NCI-H446 (cell line): ENCODE measurements around the gene ERVW-1.
A peak's percentile ranks its signal among the peaks of the same experiment; 100 is the strongest.
"Not testable (repeated sequence)": the region's sequence is repeated elsewhere in the genome, so short reads cannot be mapped to it uniquely, and the experiment has no call there.

Source experiments
- DNase-seq, 2 experiments: peaks; one replicate each; lab custom pipeline; 2025; lab: John Stamatoyannopoulos, UW

The ERVW-1 gene

DNA sequence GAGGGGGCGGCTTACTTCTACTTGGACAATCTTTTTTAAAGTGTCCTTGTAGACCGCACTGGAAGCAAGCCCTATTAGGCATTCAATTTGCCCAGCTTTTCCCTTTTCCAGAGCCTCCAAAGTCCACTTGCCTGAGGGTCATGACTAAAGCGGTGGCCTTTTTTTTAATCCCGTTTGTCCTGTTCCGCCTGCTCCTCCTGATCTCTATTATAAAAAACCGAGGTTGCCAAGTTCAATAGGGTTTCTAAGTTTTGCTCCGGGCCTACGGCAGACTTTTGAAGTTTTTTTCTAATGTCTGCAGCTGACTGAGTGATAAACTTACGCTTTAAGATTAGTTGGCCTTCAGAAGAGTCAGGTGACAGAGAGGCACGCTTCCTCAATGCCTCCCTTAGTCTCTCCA lies 3.8 kb downstream of the ERVW-1 start:
- not testable (repeated sequence) for DNase-seq

DNA sequence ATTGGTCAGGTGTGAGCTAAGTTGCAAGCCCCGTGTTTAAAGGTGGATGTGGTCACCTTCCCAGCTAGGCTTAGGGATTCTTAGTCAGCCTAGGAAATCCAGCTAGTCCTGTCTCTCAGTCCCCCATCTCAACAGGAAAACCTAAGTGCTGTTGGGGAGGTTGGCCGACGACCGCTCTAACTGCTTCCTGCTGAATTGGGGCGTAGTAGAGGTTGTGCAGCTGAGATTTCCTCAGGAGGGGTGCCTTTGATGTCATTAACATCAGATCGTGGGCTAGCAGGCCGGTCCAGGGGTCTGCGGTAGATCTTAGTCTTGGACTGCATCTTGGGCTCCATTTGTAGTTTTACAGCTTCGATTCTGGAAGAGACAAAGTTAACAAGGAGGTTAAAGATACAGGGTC lies 9.2 kb downstream of the ERVW-1 start:
- DNase-seq: not testable (repeated sequence)

DNA sequence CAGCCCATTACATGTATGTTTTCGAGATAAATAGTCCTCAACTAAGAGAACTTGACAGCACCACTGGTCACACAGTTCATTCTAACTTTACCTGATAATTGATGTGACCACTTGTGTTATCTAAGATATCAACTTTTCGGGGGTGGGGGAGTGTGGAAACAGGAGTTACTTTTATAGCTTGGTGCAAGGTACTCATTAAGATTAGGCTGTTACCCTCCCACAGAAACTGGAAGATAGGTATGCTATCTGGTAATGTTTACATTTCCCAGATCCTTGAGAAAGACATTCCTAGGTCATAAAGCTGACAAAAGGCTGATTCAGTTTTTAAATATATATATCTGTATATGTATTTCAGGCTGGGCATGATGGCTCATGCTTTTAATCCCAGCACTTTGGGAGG lies 11.1 kb downstream of the ERVW-1 start:
- no peak for DNase-seq

DNA sequence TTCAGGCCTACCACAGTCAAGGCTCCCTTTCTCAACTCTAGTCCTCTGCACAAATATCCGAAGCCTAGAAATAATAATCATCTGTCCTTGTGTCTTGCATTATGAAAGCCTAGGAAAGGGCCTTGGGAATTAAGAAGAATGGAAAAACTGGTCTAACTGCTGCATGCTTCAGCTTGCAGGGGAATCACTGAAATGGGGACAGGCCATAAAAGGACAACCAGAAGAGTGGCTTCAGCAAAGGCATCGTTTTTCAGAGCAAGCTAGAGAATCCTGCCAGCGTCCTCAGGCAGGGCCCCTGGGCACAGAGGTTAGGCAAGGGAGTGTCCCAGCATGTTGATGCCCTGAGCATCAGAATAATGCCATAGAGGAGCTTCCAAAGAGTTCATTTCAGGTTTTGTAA lies 13.2 kb downstream of the ERVW-1 start:
- no peak for DNase-seq

DNA sequence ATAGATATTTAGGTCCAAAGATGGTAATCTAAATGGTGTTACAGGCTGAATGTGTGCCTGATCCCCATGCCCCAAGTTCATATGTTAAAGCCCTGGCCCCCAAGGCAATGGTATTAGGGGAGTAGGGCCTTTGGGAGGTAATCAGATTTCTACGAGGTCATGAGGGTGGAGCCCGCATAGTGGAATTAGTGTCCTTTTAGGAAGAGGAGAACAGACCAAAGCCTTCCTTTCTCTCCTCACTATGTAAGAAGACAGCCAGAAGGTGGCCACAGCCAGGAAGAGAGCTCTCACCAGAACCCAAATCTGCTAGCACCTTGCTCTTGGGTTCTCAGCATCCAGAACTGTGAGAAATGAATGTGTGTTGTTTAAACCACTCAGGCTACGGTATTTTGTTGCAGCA lies 15.2 kb downstream of the ERVW-1 start:
- no peak for DNase-seq

DNA sequence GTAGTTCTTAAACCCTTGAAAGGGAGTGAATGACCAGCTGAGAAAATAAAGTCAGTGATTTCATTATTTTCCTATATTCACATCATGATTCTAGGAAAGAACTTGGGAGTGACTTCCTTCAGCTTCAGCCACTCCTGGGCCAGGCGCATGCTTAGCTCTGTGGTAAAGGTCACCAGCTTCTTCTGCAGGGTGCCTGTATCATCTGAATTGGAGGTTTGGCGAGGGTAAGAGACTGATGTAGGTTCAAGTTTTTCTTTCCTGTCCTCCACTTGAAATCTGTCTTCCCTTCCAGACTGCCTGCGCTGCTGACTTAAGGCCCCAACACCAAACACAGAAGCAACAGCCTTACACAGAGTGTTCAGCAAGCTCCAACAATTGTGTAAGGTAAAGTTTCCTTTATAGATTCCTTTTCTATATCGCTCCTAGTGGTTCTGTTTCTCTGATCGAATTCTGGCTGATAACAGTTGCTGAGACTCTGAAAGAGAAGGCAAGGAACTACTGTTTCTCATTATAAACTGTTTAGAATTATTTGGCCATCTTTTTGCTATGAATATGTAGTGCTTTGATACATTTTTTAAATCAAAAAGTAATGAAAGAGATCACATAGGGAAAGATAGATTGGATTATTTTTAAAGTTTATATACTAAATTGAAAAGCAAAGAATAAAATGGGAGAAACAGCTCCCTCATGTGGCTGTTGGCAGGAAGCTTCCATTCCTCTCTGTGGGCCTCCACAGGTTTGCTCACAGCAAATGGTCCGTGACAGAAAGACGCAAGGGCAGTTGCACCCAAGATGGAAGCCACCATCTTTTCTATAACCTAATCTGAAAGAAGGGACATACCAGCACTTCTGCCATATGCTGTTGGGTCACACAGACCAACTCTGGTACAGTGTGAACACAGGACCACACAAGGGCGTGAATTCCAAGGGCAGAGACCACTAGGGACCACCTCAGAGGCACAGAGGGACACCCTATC lies 16.4 kb downstream of the ERVW-1 start:
- peak; percentile 6 to 34 for DNase-seq

DNA sequence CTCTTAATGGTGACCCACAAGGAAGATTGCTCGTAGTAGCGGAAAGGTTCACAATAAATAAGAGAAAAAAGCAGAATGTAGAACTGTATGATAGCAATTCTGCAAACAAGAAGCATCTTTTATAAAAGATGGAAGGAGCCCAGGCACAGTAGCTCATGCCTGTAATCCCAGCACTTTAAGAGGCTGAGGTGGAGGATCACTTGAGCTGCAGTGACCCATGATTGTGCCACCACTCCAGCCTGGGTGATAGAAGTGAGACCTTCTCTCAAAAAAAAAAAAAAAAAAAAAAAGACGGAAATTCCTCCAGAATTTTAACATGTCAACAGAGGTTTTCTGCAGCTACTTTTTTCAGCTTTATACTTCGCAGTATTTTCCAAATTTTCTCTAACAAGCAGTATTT lies 17.2 kb downstream of the ERVW-1 start:
- DNase-seq: no peak

DNA sequence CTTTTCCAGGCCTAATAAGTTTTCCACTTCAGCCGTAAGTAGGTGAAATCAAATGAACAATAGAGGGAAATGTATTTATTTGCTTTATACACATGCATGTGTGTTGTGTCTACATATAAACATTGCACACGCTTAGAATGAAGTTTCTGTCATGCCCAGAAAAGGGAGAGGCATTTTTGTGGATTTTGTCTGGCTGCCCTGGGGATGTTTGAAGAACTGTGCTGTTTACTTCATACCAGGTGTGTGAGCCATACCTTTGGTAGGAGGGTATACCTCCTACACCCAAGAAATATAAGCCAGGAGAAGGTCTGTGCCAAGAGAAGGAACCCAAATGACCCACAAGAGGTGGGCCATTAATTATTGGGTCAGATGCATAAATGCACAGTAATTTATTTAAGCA lies 17.6 kb downstream of the ERVW-1 start:
- DNase-seq: no peak

DNA sequence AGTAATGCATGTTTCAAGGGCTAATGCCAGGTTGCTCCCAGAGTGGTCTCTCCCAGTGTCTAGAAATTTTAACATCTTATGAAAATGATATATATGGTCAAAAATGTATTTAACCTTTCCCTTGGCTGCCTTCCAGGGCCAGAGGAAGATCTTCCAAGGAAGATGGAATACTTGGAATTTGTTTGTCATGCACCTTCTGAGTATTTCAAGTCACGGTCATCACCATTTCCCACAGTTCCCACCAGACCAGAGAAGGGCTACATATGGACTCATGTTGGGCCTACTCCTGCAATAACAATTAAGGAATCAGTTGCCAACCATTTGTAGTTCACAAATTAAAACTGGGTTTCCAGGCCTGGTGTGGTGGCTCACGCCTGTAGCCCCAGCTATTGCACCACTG lies 21.5 kb downstream of the ERVW-1 start:
- no peak for DNase-seq

DNA sequence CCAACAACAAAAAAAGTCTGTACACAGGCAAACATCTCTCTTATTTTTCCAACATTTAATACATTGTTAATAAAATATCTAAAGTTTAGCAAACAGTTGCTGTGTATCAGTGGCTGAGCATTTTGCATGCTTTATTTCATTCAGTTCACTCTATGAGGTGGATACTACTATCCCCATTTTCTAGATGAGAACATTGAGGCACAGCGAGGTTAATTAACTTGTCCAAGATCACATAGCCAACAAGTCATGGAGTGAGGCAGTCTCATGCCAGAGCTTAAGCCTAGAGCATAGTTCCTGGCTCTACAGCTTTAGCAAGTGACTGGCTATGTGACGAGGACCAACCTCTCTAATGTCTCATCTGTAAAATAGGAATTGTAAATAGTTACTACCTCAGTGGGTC lies 26.1 kb downstream of the ERVW-1 start:
- no peak for DNase-seq

DNA sequence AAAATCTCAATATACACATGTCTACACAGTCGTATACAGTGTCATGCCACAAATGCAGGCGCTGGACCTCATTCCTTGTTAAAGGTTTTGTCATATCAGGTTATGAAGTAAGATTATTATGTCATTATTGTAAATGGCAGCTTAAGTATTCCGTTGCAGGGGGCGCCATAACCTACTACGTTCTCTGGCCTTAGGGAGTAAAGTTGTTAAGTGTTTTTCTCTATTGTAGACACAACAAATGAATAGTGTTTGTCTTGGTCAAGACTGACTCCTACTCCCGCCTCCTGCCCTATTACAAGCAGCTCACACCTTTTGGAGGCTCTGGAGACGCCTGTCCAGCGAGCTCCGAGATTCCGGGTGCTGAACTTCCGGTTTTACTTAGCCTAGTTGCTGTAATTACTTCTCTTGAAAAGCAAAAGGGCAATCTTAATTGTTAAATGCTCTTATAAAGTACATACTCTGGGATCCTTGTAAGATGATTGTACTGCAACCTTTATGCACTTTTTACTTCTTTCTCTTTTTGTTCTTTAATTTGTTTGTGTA lies 29.5 kb downstream of the ERVW-1 start:
- DNase-seq: peak; percentile 18 to 33

DNA sequence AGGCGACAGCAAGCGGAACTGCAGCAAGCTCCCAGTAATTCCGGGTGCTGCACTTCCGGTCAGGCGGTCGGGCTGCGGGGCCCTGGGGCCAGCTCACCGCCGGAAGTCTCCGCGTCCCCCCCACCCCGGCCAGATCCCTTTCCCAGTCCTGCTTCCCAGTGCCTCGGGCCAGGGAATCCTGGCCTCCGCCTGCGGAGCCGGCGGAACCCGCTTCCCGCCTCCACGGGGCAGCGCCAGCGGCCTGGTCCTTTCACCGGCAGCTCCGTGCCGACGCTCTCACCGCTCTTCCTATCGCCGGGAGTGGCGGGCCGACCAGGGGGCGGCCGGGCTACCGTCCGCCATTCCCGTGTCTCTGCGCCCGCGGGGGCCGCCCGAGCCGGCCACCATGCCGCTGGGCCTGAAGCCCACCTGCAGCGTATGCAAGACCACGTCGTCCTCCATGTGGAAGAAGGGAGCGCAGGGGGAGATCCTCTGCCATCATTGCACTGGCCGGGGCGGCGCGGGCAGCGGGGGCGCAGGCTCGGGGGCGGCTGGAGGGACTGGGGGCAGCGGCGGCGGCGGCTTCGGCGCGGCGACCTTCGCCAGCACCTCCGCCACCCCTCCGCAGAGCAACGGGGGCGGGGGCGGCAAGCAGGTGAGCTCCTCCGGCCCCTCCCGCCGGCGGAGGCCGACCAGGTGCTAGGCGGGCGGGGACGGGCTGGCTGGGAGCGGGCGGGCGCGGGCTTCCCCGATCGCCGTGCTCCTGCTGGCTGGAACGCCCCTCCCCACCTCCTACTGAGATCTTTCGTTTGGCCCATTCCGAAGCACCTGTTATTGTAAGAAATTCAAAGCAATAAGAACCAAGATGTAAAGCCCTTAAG lies 30.2 kb downstream of the ERVW-1 start, which contains the start of gene GATAD1:
Gene GATAD1 (plus strand): TSS at position 138 of the 860 bp plus-strand sequence. CDS start 248 bp downstream, at position 386.
- DNase-seq: peak; percentile 71 to 90

DNA sequence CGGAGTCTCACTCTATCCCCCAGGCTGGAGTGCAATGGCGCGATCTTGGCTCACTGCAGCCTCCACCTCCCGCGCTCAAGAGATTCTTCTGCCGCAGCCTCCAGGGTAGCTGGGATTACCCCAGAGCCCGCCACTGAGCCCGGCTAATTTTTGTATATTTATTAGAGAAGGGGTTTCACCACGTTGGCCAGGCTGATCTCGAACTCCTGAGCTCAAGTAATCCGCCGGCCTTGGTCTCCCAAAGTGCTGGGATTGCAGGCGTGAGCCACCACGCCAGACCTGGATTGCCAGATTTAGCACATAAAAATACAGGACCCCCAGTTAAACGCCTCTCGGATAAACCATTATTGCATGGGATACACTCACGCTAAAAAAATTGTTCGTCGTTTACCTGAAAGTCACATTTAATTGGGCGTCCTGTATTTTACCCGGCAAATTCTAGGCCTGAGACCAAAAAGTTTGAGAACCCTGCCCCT lies 30.8 kb downstream of the ERVW-1 start:
- DNase-seq: no peak

DNA sequence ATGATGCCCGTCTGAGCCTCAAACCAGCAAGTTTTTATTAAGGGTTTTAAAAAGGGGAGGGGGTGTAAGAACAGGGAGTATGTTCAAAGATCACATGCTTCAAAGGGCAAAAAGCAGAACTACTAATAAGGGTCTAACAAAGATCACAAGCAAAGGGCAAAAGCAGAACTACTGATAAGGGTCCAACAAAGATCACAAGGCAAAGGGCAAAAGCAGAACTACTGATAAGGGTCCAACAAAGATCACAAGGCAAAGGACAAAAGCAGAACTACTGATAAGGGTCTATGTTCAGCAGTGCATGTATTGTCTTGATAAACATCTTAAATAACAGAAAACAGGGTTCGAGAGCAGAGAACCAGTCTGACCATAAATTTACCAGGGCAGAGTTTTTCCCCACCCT lies 35.0 kb downstream of the ERVW-1 start:
- DNase-seq: not testable (repeated sequence)

DNA sequence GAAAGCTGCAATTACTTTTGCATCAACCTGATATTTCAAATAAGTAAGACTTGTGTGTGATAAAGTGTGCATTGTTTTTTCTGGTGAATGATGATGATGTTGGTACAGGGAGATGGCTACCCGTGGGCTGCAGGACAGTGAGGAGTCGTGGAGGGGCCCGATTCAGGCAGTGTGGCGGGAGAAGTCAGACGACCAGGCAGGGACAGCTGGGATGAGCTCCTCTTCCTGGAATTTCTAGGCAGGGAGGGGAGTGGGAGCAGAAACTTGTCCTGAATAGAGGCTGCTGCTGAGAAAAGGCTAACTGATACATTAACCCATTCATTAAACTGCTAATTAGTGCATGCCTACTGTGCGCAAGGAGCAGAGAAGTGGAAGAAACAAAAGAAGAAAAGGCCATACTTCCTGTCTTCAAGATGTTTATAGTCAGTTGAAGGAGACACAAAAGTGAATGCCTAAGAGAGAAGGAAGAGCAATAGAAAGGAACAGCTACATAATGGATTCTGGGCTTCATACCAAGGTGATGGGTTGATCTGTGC lies 39.7 kb downstream of the ERVW-1 start:
- no peak for DNase-seq

DNA sequence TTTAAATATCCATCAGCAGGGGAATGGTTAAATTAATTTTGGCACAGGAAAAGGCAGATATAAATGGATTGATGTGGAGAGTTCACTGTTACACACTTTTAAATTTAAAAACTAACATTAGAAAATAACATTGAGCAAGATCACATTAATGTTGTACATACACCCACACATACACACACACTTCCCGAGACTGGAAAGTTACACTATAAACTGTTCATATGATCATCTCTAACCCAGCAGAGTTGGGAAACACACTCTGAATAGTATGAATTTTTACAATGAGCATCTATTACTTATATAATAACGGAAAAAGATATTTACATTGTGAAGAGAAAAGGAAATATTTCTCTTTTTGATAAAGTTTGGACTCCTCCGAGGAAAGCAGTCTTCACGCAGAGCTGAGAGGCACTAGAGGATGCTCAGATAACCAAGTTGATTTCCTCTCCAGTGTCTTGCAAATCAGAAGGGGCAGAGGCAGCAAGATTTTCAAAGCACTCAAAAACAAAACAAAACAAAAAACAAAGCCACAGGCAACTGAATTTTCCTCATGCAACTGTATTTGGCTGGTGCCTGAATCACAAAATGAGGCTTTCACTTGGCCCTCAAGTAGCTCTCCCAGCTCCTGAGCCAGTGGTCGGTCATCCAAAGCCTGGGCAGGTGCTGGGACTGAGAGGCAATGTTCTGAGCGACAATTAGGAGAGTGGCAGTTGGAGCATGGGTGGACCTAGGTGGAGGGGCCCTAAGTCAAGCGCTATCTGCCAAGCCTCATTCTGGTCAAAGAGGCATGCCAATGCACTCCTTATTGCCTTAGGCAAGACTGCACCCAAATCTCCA lies 40.9 kb downstream of the ERVW-1 start:
- DNase-seq: no peak

DNA sequence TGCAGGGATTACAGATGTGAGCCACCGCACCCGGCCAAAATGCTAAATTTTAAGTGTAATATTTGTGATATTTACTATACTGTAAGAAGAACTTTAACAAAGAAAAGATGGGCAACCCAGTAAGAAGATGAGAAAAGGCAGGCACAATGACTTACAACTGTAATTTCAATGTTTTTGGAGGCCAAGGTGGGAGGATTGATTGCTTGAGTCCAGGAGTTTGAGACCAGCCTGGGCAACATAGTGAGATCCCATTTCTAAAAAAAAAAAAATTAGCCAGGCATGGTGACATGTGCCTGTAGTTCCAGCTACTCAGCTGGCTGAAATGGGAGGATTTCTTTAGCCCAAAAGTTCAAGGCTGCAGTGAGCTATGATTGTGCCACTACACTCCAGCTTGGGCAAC lies 42.2 kb downstream of the ERVW-1 start:
- DNase-seq: no peak

DNA sequence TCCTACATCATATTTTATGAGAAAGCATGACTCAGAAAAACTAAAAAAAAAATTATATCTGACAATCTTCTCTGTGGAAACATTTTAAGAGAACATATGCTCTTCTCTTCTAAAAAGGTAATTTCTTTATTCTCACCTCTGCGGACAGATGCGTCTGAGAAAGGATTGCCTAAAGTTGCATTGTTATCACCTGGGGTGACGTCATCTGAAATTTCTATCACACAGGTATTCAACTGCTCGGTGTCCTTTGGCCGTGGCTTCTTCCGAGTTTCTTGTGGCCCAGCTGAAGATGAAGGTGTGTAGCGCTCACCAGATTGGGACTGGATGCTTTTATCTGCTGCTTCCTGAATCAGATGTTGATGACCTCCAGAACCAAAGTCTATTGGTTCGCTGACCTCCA lies 44.7 kb downstream of the ERVW-1 start:
- DNase-seq: no peak

DNA sequence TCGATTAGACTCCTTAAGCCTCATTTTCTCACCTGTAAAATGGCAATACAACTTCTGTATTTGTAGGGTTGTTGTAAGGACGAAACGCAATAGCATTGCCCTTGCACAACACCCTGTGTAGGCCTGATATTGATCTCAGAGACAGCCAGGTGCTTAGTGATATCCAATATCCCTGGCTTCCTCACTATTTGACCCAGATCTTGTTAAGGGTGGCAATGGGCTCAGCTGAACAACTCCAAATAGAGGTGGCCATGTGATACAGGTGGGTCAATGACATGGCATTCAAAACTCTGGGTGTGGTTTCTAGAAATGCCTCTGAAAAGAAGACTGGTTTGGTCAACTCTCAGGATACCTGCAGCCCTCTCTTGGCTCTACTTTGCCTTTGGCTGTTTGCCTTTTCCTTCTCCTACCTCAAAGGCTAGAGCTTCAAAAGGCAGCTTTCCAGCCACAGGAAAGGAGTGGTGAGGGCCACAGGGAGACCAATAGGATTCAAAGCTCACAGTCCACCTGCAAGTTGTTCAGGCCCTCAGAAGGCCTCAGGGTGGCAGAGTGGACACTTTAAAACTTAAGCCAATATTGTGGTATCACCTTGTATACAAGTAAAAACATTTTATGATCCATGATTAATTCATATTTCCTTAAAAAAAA lies 45.3 kb downstream of the ERVW-1 start:
- DNase-seq: no peak

DNA sequence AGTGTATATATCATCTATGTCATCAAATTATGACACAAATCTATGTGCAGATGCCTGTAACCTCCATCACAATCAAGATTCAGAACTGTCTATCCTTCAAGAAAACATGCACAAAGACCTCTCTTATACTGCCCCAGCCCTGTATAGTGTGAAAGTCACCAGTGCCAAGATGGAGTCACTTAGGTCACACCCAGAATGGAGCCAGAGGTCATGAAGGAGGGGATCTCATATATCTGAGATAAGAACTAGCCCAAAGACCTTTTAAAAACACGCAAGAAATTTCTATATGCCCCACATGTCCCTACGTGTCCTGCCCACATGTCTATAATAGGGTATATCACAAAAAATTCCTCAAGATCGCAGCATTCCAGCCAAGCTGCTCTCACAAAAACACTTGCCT lies 50.6 kb downstream of the ERVW-1 start:
- DNase-seq: no peak
